ENCODE data around the gene TIGD1. TPM values are rescaled to one million over a fixed set of nuclear protein-coding genes. Genes with fewer than 3 reads are reported as not detected.

TIGD1 gene
- total and polyA plus RNA-seq, 9 donors = 4.3 to 9.7 (median 7.4) TPM

DNA sequence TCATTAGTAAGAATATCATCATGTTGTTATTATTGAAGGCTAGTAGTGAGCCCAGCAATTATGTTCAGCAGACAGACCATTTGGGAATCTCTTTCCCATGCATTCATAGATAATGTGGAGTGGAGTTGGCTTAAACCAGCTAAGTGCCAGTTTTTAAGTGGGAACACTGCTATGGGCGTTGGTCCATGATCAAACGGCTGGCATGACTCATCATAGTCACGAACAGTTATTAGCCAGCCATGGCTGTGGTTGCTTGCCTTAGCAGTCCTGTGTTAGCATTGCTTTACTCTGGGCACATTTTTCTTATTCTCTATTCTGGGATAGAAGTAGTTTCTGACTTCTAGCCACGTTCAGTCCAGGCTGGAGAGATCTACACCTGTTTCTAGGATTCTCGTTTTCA lies 17.8 kb upstream of the TIGD1 start:
- no peak overlapping the region for H3K4me3 ChIP-seq
- no peaks in the 10 kb centered on the region for H3K36me3 ChIP-seq
- 73 to 77% (median 75%) methylated on average over 5 of the region's 5 CpGs for WGBS, 3 donors
- H3K27me3 ChIP-seq = no peaks in the 10 kb centered on the region
- intact Hi-C loops (cut with DNase I) = no loop called here
- H3K4me1 ChIP-seq (ENCODE audit: insufficient read depth) = no peaks in the 10 kb centered on the region
- no peak for DNase-seq
- no peaks in the 10 kb centered on the region for H3K9me3 ChIP-seq
- TF ChIP-seq POLR2A (IDR thresholded peaks at IDR 0.05) (no peak), EP300 (IDR thresholded peaks at IDR 0.05) (no peak)
- TF ChIP-seq, protein P1, sequence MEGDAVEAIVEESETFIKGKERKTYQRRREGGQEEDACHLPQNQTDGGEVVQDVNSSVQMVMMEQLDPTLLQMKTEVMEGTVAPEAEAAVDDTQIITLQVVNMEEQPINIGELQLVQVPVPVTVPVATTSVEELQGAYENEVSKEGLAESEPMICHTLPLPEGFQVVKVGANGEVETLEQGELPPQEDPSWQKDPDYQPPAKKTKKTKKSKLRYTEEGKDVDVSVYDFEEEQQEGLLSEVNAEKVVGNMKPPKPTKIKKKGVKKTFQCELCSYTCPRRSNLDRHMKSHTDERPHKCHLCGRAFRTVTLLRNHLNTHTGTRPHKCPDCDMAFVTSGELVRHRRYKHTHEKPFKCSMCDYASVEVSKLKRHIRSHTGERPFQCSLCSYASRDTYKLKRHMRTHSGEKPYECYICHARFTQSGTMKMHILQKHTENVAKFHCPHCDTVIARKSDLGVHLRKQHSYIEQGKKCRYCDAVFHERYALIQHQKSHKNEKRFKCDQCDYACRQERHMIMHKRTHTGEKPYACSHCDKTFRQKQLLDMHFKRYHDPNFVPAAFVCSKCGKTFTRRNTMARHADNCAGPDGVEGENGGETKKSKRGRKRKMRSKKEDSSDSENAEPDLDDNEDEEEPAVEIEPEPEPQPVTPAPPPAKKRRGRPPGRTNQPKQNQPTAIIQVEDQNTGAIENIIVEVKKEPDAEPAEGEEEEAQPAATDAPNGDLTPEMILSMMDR (IDR thresholded peaks at IDR 0.05) = no peak
- H3K27ac ChIP-seq = no peak overlapping the region

DNA sequence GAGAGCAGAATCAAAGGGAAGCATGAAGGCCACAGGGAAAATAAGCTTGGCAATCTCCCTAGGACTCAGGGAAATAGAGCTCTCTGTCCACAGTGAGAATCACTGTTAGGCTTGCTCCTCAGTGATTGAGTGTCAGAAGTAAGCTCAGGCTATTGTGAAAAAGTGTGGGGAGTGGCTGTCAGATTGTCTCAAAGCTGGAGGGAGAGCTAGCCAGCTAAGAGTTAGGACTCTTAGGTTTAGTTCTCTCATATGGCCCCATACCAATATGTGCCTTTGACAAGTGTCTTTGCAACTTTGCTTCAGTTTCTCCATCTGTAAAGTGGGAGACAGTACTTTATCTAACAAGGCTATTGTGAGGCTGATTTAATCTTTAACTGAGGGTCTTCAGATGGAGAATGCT lies 17.4 kb upstream of the TIGD1 start:
- Histone ChIP-seq H3K4me3 (no peak overlapping the region), H3K4me1 (ENCODE audit: insufficient read depth) (no peaks in the 10 kb centered on the region), H3K9me3 (no peaks in the 10 kb centered on the region), H3K36me3 (no peaks in the 10 kb centered on the region), H3K27ac (no peak overlapping the region), H3K27me3 (no peaks in the 10 kb centered on the region)
- TF ChIP-seq EP300 (IDR thresholded peaks at IDR 0.05) (no peak), POLR2A (IDR thresholded peaks at IDR 0.05) (no peak)
- TF ChIP-seq, protein P1 (IDR thresholded peaks at IDR 0.05) = no peak
- no peak for DNase-seq
- intact Hi-C loops (cut with DNase I) = no loop called here

DNA sequence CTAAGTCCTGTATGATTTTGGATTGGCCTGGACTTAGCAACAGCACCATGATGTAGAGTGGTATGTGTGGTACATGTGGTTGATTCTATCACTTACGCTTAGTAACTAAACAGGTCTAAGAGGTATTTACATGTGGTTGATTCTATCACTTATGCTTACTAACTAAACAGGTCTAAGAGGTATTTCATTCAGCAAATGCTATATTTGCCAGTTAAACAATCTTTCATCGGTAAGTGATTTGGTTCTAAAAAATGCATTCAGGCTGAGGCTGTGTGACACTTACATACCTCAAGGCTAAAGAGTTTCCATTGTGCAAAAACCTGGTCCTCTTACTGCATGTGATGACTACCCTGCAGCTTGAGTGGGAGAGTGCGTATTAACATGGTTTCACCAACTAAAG lies 13.2 kb upstream of the TIGD1 start:
- Histone ChIP-seq H3K27ac (no peak overlapping the region), H3K4me3 (no peak overlapping the region), H3K27me3 (no peaks in the 10 kb centered on the region), H3K9me3 (no peaks in the 10 kb centered on the region), H3K4me1 (ENCODE audit: insufficient read depth) (no peaks in the 10 kb centered on the region), H3K36me3 (no peaks in the 10 kb centered on the region)
- DNase-seq = no peak
- WGBS, 3 donors = 33 to 61% (median 49%) methylated on average over 3 of the region's 3 CpGs
- intact Hi-C loops (cut with DNase I) = no loop called here
- TF ChIP-seq EP300 (IDR thresholded peaks at IDR 0.05) (no peak), POLR2A (IDR thresholded peaks at IDR 0.05) (no peak)
- TF ChIP-seq, protein P1 (IDR thresholded peaks at IDR 0.05) = no peak

DNA sequence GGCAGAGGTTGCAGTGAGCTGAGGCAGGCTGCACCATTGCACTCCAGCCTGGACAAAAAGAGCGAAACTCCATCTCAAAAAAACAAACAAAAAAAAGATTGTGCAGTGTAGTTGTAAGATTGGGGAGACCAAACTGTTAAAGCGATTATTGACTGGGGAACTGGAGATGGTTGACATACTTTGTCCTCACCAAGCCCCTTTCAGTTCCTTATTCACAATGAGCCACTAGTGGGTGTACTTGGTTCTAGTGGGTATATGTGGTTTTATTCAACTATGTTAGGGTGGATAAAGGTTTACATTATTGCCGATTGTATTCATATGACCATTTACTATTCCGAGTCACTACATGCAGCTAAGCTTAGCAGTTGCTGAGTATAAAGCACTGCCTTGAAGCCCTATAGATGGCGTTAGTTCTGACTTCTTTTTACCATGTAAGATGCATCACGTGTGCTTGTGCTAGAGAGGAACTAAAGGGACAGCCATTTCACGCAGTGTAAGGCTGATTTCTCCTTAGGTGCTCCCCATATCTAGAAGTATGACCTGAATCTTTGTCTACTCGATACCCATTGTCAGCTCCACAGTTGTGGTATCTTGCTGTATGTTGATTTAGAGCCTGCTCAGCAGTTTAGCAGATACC lies 12.3 kb upstream of the TIGD1 start:
- WGBS, 3 donors = 81 to 84% (median 84%) methylated on average over 8 of the region's 8 CpGs
- intact Hi-C loops (cut with DNase I) = no loop called here

DNA sequence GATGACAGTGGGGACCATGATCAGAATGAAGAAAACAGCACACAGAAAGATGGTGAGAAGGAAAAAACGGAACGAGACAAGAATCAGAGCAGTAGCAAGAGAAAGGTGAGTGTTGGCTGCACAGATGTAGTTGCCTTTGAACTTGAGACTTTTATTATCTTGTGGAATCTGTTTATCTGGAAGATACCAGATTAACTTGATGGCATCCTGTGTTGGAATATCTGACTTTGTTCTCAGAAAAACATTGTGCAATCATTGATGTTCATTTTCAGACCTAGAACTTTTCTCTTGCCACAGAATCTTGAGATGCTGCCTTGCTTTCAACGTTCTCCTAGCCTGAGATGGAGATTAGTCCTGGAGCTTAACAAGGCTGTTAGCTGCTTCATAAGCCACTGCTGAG lies 6.1 kb upstream of the TIGD1 start:
- WGBS, 3 donors = 76 to 83% (median 80%) methylated on average over 3 of the region's 3 CpGs
- no peak overlapping the region for H3K4me3 ChIP-seq
- TF ChIP-seq POLR2A (IDR thresholded peaks at IDR 0.05) = no peak
- TF ChIP-seq, protein P1 (IDR thresholded peaks at IDR 0.05) = no peak
- no peak for TF ChIP-seq EP300 (IDR thresholded peaks at IDR 0.05)
- no peaks in the 10 kb centered on the region for H3K27me3 ChIP-seq
- H3K27ac ChIP-seq = no peak overlapping the region
- H3K36me3 ChIP-seq = no peaks in the 10 kb centered on the region
- H3K9me3 ChIP-seq = no peaks in the 10 kb centered on the region
- DNase-seq = no peak
- peaks cover 2% of the 10 kb centered on the region for H3K4me1 ChIP-seq (ENCODE audit: insufficient read depth)
- intact Hi-C loops (cut with DNase I) = no loop called here

More for the DNA sequence above, 12.3 kb upstream of the TIGD1 start:
- no peak for TF ChIP-seq POLR2A (IDR thresholded peaks at IDR 0.05)
- no peak overlapping the region for H3K4me3 ChIP-seq
- H3K27ac ChIP-seq = no peak overlapping the region
- H3K36me3 ChIP-seq = no peaks in the 10 kb centered on the region
- no peaks in the 10 kb centered on the region for H3K4me1 ChIP-seq (ENCODE audit: insufficient read depth)
- no peaks in the 10 kb centered on the region for H3K27me3 ChIP-seq
- no peaks in the 10 kb centered on the region for H3K9me3 ChIP-seq
- DNase-seq = no peak

Data from ovary (tissue), 9 donors.